GM12891 (cell line): ENCODE measurements around the gene CRY2.
A peak's percentile ranks its signal among the peaks of the same experiment; 100 is the strongest.

ENCODE experiments used
- DNase-seq: peaks from one replicate; pipeline ENCODE4 v3.0.0; 2011; ENCODE audit warnings: low spot score; ENCODE audit not compliant: insufficient read length
- FAIRE-seq: peaks from 2 replicates; lab custom pipeline; 2011; peaks lifted over from hg19 to GRCh38; lab: Jason Lieb, UNC
- PAX5 ChIP-seq: IDR thresholded peaks from 2 replicates; pipeline ENCODE4 v1.6.1; 2011; ENCODE audit warnings: low read length, moderate library complexity, mild to moderate bottlenecking; ENCODE audit not compliant: insufficient read depth, severe bottlenecking
- POLR2A ChIP-seq: IDR thresholded peaks from 2 replicates; pipeline ENCODE4 v1.6.1; 2011; ENCODE audit warnings: low read depth, low read length, control low read depth
- POLR2AphosphoS5 ChIP-seq: IDR thresholded peaks from 2 replicates; pipeline ENCODE4 v1.6.1; 2011; ENCODE audit warnings: low read depth, low read length, control low read depth
- POU2F2 ChIP-seq: IDR thresholded peaks from 2 replicates; pipeline ENCODE4 v1.6.1; 2011; ENCODE audit warnings: low read depth, mild to moderate bottlenecking, control low read depth, low read length, moderate library complexity
- SPI1 ChIP-seq: IDR thresholded peaks from 2 replicates; pipeline ENCODE4 v1.6.1; 2011; ENCODE audit warnings: low read depth, low read length, control low read depth
- TAF1 ChIP-seq: IDR thresholded peaks from 2 replicates; pipeline ENCODE4 v1.6.1; 2011; ENCODE audit warnings: low read depth, low read length, control low read depth

Gene CRY2

GRCh38 chr11:45847911-45848316, 639 bp downstream of the CRY2 start:
- TF ChIP-seq PAX5 (no peak), SPI1 (no peak), TAF1 (no peak), POLR2AphosphoS5 (no peak), POLR2A (no peak), POU2F2 (no peak)
- no peak for FAIRE-seq
- no peak for DNase-seq

DNA sequence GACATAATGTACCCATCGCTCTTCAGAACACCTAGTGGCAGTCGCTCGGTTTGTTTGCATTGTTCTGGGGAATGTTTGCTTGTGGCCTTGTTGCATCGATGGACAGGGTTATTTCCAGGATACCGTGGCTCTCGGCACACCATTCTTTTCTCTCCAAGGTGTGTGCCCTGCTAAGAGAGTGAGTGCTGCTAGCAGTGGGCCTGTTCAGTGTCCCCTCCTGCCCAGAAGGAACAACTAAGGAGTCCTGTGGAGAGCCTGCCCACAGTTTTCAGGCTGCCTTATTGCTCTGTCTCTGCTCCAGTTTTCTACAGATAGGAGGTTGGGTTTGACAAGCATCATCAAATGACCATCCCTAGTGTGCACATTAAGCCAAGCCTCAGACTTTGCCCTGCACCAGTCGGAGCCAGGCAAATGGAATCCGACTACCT, 1.4 kb downstream of the CRY2 start:
- FAIRE-seq: no peak
- no peak for DNase-seq
- TF ChIP-seq SPI1: no peak
- TF ChIP-seq POLR2A: no peak
- no peak for TF ChIP-seq POU2F2
- TF ChIP-seq PAX5: no peak
- TF ChIP-seq POLR2AphosphoS5: no peak
- TF ChIP-seq TAF1: no peak

- no peak for DNase-seq
- TF ChIP-seq SPI1 (no peak), POU2F2 (no peak), POLR2A (no peak), TAF1 (no peak), POLR2AphosphoS5 (no peak), PAX5 (no peak)
These were observed 3.2 kb downstream of the CRY2 start for GRCh38 chr11:45850446-45850845.

DNA sequence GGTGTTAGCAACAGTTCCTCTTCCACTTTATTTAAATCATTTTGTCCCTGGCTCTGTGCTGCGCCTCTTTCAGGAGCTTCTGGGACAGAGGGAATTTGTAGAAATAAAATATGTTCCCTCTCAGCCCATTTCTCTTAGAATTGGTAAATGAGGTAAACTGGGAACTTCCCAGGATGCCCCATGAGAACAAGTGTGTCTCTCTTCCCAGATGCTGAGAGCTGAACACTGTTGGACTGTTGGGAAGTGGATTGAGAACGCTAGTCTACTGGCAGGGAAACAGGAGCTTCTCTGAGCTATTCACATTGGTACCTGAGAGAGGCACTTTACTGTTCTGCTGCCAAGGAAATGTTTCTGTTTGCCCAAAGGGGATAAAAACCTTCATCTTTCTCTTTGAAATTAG, 4.0 kb downstream of the CRY2 start:
- no peak for DNase-seq
- TF ChIP-seq PAX5 (no peak), POLR2A (no peak), SPI1 (no peak), TAF1 (no peak), POLR2AphosphoS5 (no peak), POU2F2 (no peak)
- no peak for FAIRE-seq

More at GRCh38 chr11:45850446-45850845, 3.2 kb downstream of the CRY2 start:
- FAIRE-seq: no peak

DNA sequence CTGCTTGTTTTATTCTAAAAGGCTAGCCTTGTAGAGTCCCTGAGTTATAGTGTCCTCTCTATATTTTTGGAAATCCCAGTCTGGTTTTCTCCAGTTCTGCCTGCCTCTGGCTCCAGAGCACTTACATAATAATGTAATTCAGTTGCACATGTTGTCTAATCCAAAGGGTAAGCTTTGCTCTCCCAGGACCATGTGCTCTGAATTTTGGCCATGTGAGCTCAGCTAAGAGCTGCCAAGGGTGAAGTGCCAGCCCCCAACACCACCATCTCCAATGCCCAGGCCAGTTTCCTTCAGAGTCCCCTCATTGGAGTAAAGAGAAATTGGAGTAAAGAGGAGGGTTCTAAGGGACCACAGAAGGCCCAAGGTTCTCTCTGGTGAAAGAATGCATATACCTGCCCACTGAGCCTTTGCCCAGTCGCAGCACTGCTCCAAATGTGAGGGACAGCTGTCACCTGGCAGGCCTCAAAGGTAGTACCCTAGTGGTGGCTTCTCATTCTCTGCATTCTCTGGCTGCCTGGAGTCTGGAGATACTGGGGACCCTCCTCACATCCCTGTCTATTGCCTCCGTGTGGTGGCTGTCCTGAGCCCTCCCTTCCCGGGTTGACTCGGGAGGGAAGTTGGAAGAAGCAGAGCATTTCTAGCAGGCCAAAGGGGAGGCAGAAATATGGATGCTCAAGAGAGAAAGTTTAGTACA, 4.9 kb downstream of the CRY2 start:
- DNase-seq (no peak), FAIRE-seq (no peak)
- TF ChIP-seq SPI1: no peak
- no peak for TF ChIP-seq TAF1
- no peak for TF ChIP-seq POLR2A
- no peak for TF ChIP-seq POU2F2
- TF ChIP-seq PAX5: no peak

GRCh38 chr11:45852712-45853101, 5.4 kb downstream of the CRY2 start:
- FAIRE-seq: peak; percentile 35
- DNase-seq: peak; percentile 49

DNA sequence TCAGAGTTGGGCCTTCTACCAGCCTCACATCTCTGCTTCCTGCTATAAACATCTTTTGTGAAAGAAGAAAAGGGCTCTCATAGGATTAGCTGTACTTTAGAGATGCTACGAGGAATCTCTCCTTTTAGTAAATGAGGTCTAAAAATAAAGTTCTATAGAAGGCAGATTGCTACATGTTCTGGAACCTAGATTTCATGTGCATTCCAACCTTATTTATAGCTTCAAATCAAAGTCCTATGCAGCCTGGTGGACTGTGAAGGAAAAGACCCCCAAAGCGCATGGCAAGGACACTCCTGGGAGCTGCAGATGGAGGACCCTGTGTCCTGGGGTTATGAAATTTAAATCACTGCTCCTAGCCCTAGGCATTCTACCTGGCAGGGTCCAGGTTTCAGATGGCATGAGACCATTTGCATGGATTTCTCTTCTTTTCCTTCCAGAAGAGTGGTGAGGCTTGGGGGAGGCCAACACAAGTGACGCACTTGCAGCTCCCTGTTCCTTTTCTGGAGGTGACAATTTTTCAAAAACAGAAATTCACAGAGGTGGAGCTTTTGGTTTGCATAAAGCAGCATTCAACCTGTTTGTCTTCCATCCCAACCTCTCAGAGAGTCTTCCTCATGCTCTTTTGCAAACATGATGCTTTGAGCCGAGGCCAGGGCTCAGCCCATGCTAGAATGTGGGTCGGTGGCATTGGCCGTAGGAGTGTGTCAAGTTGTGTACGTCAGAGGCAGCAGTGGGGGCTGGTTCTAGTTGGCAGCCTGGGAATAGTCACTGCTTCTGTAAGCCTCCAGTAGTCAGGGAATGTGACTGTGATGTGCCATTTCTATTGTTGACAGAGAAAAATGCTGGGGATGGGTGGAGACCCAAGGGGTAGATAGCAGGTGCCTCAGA, 6.3 kb downstream of the CRY2 start:
- FAIRE-seq (no peak), DNase-seq (no peak)
- TF ChIP-seq TAF1 (no peak), PAX5 (no peak), SPI1 (no peak), POLR2AphosphoS5 (no peak), POLR2A (no peak), POU2F2 (no peak)

More at GRCh38 chr11:45852712-45853101, 5.4 kb downstream of the CRY2 start:
- TF ChIP-seq POU2F2 (no peak; the same call in 1 of the 2 replicates), SPI1 (no peak), POLR2A (no peak), TAF1 (no peak)

DNA sequence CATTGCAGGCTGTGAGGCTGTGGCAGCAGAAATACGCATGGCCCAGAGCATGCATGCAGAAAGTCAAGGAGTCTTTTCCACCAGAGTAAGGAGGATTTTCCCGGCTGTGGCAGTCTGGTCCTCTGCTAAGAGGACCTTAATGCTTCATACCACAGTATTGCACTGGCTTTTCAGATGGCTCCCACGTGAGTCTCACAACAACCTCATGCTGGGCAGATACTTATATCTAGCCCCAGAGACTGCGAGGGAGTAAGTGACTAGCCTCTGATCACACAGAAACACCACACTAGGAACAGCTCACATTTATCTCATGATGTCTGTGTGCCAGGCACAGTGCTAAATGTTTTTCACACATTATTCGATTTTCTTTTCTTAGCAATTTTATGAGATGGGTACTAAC, 8.0 kb downstream of the CRY2 start:
- DNase-seq (no peak), FAIRE-seq (no peak)
- TF ChIP-seq POLR2AphosphoS5: no peak
- TF ChIP-seq POU2F2: no peak
- TF ChIP-seq SPI1: no peak
- no peak for TF ChIP-seq POLR2A
- no peak for TF ChIP-seq PAX5
- no peak for TF ChIP-seq TAF1

DNA sequence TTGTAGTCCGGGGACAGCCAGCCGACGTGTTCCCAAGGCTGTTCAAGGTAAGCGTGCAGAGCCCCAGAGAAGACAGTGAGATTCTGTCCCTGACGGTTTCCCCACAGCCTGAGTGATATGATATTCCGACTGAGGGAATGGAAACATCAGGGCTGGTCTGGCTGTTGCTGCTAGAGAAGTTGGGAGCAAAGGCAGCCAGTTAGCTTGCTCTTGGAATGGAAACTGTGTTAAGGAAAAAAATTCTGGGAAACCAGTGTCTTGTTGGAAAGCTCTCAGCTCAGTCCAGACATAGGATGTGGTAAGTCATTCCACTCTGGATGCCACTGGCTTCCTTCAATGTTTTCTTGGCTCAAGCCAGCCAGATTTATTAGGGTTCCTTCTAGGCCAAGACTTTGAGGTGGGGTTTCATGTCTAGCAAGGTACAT, 8.8 kb downstream of the CRY2 start:
- DNase-seq: no peak
- no peak for TF ChIP-seq PAX5
- TF ChIP-seq POU2F2: no peak
- no peak for TF ChIP-seq SPI1
- no peak for TF ChIP-seq TAF1
- TF ChIP-seq POLR2A: no peak
- no peak for TF ChIP-seq POLR2AphosphoS5
- FAIRE-seq: no peak
